Activated CD4-positive, alpha-beta T cell treated with anti-CD3 and anti-CD28 coated beads, Interleukin-2, amount 10 ng/mL, durations not matched to agents 7 days and 5 days (primary cell): ENCODE data around the gene GALNT2. TPM values are rescaled to one million over a fixed set of nuclear protein-coding genes. Genes with fewer than 3 reads are reported as not detected.

Source experiments
- CTCF ChIA-PET: fragments of 350-600 bp; sonication (Branson Sonifier 250); formaldehyde crosslinking; loops from one replicate; lab custom pipeline; 2021; ENCODE audit warnings: antibody characterized with exemption; lab: Charles Lee
- POLR2A ChIA-PET: fragments of 350-600 bp; sonication (Branson Sonifier 250); formaldehyde crosslinking; loops from one replicate; lab custom pipeline; 2021; ENCODE audit warnings: antibody characterized with exemption; lab: Charles Lee
- DNase-seq: peaks from one replicate; pipeline ENCODE4 v3.0.0-alpha.2; 2020
- H3K27ac Mint-ChIP-seq: one replicate; pipeline ENCODE4 v1.8.0; 2021; ENCODE audit warnings: mild to moderate bottlenecking, moderate library complexity, mixed read lengths
- H3K27me3 Mint-ChIP-seq: one replicate; pipeline ENCODE4 v1.8.0; 2021; ENCODE audit warnings: mixed read lengths
- H3K36me3 Mint-ChIP-seq: one replicate; pipeline ENCODE4 v1.8.0; 2021; ENCODE audit warnings: low read depth, mixed read lengths
- H3K4me1 Mint-ChIP-seq: one replicate; pipeline ENCODE4 v1.8.0; 2021; ENCODE audit warnings: mixed read lengths
- H3K4me3 Mint-ChIP-seq: one replicate; pipeline ENCODE4 v1.8.0; 2021; ENCODE audit warnings: mild to moderate bottlenecking, moderate library complexity, mixed read lengths
- H3K9me3 Mint-ChIP-seq: one replicate; pipeline ENCODE4 v1.8.0; 2021; ENCODE audit warnings: mixed read lengths
- total RNA-seq, 2 experiments: library from RNA; stranded (reverse); gene quantifications; one replicate each; pipeline ENCODE4 v1.2.3, GENCODE V29; 2021

GALNT2 gene
- total RNA-seq, 2 experiments from 2014 or later, result 22.7 to 28.4 TPM

DNA sequence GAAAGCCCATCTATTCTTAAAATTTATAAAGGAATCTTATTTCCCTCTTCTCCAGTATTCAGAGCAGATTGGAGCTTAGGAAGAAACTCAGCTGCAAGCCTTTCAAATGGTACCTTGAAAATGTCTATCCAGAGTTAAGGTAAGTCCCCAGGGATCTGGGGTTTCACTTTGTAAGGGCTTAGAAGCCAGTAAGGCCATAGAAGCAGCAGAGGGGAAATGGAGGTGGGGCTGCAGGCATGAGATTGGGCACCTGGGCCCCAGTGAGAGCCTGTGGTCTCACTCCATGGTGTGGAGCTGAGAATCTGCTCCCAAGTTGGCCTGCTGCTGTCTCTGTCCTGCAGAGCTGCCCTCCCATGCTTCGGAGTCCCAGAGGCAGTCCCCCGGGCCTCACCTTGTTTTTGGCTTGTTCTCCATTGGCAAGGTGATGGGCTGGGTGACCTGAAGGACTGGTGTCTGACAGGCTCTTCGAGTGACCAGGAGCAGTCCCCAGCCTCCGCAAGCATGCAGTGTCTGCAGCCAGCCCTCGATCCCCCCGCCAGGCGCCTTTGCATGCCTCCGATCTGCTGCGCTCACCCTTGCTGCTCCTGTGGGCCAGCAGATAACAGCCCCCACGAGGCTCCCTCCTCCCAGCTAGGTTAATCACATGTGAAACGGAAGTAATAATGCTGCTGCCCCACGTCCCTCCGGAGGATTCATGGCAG is 196.0 kb downstream of the GALNT2 start:
- H3K4me3 Mint-ChIP-seq, result no peak overlapping the region
- ChIA-PET CTCF (interaction anchor here (0.9 to 1.2 kb wide), 2 partner anchors 13 to 96 kb away, joined by 3 to 4 read pairs; no protein-coding TSS in a partner anchor), POLR2A (no interaction called here)
- DNase-seq, result no peak
- no peaks in the 10 kb centered on the region for H3K9me3 Mint-ChIP-seq
- H3K4me1 Mint-ChIP-seq, result peaks cover 4% of the 10 kb centered on the region
- H3K36me3 Mint-ChIP-seq, result peaks cover 24% of the 10 kb centered on the region
- no peak overlapping the region for H3K27ac Mint-ChIP-seq
- H3K27me3 Mint-ChIP-seq, result no peaks in the 10 kb centered on the region

GRCh38 chr1:230263568-230264195 is 196.6 kb downstream of the GALNT2 start:
- Mint-ChIP-seq H3K27me3 (no peaks in the 10 kb centered on the region), H3K27ac (no peak overlapping the region), H3K36me3 (peaks cover 23% of the 10 kb centered on the region), H3K4me1 (peaks cover 9% of the 10 kb centered on the region), H3K4me3 (no peak overlapping the region), H3K9me3 (no peaks in the 10 kb centered on the region)
- no peak for DNase-seq
- ChIA-PET CTCF (no interaction called here), POLR2A (no interaction called here)

DNA sequence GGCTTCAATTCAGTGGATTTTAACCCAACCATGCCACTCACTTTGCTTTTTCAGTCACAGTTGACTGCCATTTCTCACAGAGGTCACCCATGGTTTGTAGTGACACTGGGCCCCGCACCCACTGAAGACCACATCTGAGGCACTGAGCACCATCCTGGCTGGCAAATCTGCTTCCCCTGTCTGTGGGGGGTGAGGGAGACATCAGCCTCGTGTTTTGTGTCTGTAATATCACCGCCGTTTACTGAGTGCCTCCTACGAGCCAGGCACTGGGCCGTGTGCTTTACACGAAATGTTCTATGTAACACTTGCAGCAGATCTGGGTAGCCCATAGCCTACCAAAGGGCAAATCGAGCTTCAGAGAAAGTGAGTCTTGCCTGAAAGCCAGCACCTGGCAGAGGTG is 197.3 kb downstream of the GALNT2 start:
- Mint-ChIP-seq H3K36me3 (peaks cover 19% of the 10 kb centered on the region), H3K9me3 (no peaks in the 10 kb centered on the region), H3K4me3 (no peak overlapping the region), H3K4me1 (peaks cover 12% of the 10 kb centered on the region), H3K27me3 (no peaks in the 10 kb centered on the region), H3K27ac (no peak overlapping the region)
- CTCF ChIA-PET, result no interaction called here
- no peak for DNase-seq
- POLR2A ChIA-PET, result interaction anchor here (0.6 kb wide), 1 partner anchor 10 kb away, joined by 5 read pairs; no protein-coding TSS in a partner anchor

DNA sequence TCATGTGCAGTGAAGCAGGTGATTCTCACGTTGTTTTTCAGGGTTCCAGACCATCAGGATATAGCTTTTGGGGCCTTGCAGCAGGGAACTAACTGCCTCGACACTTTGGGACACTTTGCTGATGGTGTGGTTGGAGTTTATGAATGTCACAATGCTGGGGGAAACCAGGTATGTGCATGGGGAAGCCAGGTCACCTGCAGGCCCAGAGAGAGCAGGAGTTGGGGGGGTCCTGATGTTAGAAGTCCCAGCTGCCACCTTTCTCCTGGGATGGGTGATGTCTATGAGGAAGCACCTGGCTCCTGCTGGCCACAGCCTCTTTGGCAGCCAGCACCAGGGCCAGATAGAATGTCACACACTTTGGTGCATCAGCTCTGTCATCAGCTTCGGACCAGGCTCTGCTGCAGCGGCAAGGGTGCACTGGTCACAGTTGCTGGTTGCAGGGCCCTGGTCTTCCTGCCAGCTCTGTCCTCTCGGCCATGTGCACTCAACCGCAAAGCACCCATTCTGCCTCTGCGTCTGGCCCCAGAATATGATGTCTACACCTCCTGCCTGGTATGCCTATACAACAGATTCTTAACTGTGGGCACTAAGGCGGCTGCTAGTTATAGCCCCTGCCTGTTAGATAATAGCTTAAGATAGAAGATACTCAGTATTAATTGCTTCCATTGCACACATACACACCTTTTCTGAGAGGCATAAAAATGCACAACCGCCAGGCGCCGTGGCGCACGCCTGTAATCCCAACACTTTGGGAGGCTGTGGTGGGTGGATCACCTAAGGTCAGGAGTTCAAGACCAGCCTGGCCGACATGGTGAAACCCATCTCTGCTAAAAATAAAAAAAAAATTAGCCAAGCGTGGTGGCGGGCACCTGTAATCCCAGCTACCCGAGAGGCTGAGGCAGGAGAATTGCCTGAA is 198.4 kb downstream of the GALNT2 start:
- Mint-ChIP-seq H3K4me3 (no peak overlapping the region), H3K27ac (no peak overlapping the region), H3K9me3 (no peaks in the 10 kb centered on the region), H3K4me1 (peaks cover 20% of the 10 kb centered on the region), H3K36me3 (peaks cover 17% of the 10 kb centered on the region), H3K27me3 (no peaks in the 10 kb centered on the region)
- DNase-seq, result no peak
- CTCF ChIA-PET, result interaction anchor here (0.7 kb wide), 1 partner anchor 100 kb away, joined by 3 read pairs; no protein-coding TSS in a partner anchor
- POLR2A ChIA-PET, result no interaction called here

GRCh38 chr1:230266456-230266855 is 199.4 kb downstream of the GALNT2 start:
- Mint-ChIP-seq H3K27ac (no peak overlapping the region), H3K9me3 (no peaks in the 10 kb centered on the region), H3K4me1 (peaks cover 30% of the 10 kb centered on the region), H3K36me3 (peaks cover 21% of the 10 kb centered on the region), H3K27me3 (no peaks in the 10 kb centered on the region), H3K4me3 (no peak overlapping the region)
- CTCF ChIA-PET, result interaction anchor here (0.7 kb wide), 1 partner anchor 101 kb away, joined by 3 read pairs; no protein-coding TSS in a partner anchor
- no peak for DNase-seq
- POLR2A ChIA-PET, result no interaction called here

- ChIA-PET POLR2A (no interaction called here), CTCF (interaction anchor here (0.7 to 1.2 kb wide), 2 partner anchors 374 to 1904 kb away, joined by 3 read pairs; no protein-coding TSS in a partner anchor)
- Mint-ChIP-seq H3K27ac (no peak overlapping the region), H3K36me3 (peaks cover 21% of the 10 kb centered on the region), H3K27me3 (no peaks in the 10 kb centered on the region), H3K4me1 (peaks cover 33% of the 10 kb centered on the region), H3K4me3 (no peak overlapping the region), H3K9me3 (no peaks in the 10 kb centered on the region)
- DNase-seq, result no peak
Measured at GRCh38 chr1:230267338-230268065, 200.5 kb downstream of the GALNT2 start.

DNA sequence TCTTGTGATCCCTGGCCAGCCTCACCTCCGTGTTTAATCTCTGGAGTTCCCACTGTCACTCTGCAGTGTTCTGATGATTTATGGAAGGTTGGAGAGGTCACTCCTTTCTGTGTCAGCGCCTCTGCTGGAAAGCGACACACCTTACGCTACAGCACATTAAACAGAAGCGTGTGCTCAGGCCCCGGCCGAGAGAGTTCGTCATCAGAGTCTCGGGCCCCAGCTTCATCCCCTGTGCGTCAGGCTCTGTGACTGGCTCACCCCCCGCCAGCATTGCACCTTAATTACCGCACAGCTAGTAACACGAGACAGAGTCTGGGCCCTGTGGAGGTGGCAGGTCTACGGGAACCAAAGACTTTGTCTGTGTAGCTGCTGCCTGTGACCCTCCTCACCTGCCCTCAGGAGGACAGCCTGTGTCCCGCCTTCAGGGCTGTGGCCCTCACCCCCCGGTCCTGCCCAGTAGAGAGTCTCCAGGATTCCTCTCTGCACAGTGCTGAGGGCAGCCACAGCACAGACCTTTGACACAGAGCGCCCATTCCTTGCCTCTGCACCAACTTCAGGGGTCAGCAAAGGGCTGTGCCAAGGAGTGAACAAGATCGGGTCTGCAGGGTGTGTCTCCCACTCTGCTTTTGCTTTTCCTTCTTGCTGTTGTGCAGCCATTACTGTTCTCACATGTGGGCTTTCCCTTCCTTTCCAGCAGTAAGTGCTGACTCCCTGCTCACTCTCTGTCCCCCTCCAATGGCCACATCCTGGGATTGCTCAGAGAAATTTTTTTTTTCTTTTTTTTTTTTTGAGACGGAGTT is 201.5 kb downstream of the GALNT2 start:
- Mint-ChIP-seq H3K4me1 (peaks cover 42% of the 10 kb centered on the region), H3K9me3 (no peaks in the 10 kb centered on the region), H3K27me3 (no peaks in the 10 kb centered on the region), H3K27ac (peak overlapping the region; percentile 38), H3K4me3 (no peak overlapping the region), H3K36me3 (peaks cover 21% of the 10 kb centered on the region)
- POLR2A ChIA-PET, result no interaction called here
- CTCF ChIA-PET, result no interaction called here
- DNase-seq, result peak; percentile 11

DNA sequence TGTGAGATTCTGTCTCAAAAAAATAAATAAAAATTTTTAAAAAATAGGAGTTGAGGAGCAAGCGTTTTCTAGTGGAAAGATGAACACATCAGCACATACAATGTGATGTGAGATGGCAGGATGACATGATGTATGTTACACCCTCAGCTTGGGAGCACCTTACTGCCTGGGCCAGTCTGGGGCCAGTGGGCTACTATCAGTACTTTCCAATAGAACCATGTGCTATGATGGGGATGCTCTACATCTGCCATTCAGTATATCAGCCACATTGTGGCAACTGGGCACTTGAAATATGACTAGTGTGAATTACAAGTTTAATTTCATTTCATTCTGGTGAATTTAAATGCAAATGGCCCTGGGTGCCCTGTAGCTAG is 203.1 kb downstream of the GALNT2 start:
- CTCF ChIA-PET, result no interaction called here

GRCh38 chr1:230270559-230271281 is 203.7 kb downstream of the GALNT2 start:
- no peaks in the 10 kb centered on the region for H3K9me3 Mint-ChIP-seq
- peaks cover 53% of the 10 kb centered on the region for H3K4me1 Mint-ChIP-seq
- H3K36me3 Mint-ChIP-seq, result peaks cover 10% of the 10 kb centered on the region
- CTCF ChIA-PET, result no interaction called here
- peak overlapping the region; percentile 72 for H3K27ac Mint-ChIP-seq
- POLR2A ChIA-PET, result no interaction called here
- H3K27me3 Mint-ChIP-seq, result no peaks in the 10 kb centered on the region
- peak; percentile 14 for DNase-seq
- no peak overlapping the region for H3K4me3 Mint-ChIP-seq

More for the DNA sequence above, 203.1 kb downstream of the GALNT2 start:
- no peak for DNase-seq
- Mint-ChIP-seq H3K4me1 (peaks cover 53% of the 10 kb centered on the region), H3K27me3 (no peaks in the 10 kb centered on the region), H3K27ac (peak overlapping the region; percentile 55), H3K36me3 (peaks cover 14% of the 10 kb centered on the region), H3K4me3 (no peak overlapping the region), H3K9me3 (no peaks in the 10 kb centered on the region)
- POLR2A ChIA-PET, result no interaction called here

GRCh38 chr1:230271300-230272035 is 204.4 kb downstream of the GALNT2 start:
- CTCF ChIA-PET, result no interaction called here
- Mint-ChIP-seq H3K36me3 (peaks cover 10% of the 10 kb centered on the region), H3K27ac (peak overlapping the region; percentile 72), H3K9me3 (no peaks in the 10 kb centered on the region), H3K27me3 (no peaks in the 10 kb centered on the region), H3K4me1 (peaks cover 53% of the 10 kb centered on the region), H3K4me3 (no peak overlapping the region)
- POLR2A ChIA-PET, result no interaction called here
- DNase-seq, result no peak

DNA sequence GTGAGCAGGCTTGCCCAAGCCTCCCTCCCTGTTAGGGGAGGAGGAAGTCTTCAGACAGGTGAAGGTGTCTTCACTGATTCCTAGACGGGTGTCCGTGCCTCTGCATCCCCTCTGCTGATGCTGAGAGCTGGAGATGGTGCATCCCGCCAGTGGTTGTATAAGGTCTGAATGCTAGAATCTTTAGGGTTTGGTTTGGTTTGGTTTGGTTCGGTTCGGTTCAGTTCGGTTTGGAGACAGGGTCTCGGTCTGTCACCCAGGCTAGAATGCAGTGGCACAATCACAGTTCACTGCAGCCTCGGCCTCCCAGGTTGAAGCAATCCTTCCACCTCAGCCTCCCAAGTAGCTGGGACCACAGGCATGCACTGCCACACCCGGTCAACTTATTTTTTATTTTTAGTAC is 205.5 kb downstream of the GALNT2 start:
- ChIA-PET POLR2A (no interaction called here), CTCF (no interaction called here)
- Mint-ChIP-seq H3K36me3 (peaks cover 14% of the 10 kb centered on the region), H3K4me3 (no peak overlapping the region), H3K4me1 (peaks cover 64% of the 10 kb centered on the region), H3K27me3 (no peaks in the 10 kb centered on the region), H3K27ac (peak overlapping the region; percentile 46), H3K9me3 (no peaks in the 10 kb centered on the region)
- no peak for DNase-seq
